HL-60 (cell line): ENCODE data around the gene TLR3.

Source experiments
- CTCF ChIP-seq: IDR thresholded peaks from one replicate; pipeline ENCODE4 v1.5.1; 2011; ENCODE audit warnings: low read length, control low read depth, inconsistent platforms; ENCODE audit not compliant: insufficient read depth
- POLR2AphosphoS5 ChIP-seq: IDR thresholded peaks from 2 replicates; pipeline ENCODE4 v1.6.1; 2012; ENCODE audit warnings: low read depth
- SPI1 ChIP-seq: IDR thresholded peaks from 2 replicates; pipeline ENCODE4 v1.6.1; 2012; ENCODE audit warnings: low read depth, mild to moderate bottlenecking, borderline replicate concordance

DNA sequence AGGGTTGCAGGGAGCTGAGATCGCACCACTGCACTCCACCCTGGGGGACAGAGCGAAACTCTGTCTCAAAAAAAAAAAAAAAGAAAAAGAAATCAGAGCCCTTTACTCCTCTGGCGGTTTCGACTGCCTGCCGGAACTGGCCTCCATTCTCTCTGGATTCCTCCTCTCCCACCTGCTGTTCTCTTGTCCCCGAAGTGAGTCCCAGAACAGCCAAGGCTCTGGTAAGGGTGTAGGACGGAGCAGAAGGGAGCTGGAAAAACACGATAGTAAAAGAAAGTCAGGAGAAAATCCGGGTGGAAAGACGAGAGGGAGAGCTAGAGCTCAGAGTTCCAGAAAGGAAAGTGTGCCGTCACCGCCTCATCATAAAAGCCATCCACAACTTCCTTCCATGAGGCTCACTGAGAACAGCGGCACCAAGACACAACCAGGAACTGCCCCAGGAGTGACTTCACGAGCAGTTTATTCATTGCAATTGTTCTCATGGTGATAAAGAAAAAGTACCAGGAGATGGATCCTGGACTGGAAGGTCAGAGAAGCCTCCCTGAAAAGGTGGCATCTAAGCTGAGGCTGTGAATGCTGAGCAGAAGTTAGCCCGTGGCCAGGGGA lies 12.3 kb downstream of the TLR3 start:
- TF ChIP-seq CTCF (no peak), POLR2AphosphoS5 (no peak), SPI1 (no peak)
